NCI-H2196 (cell line): ENCODE results near the gene TAGLN.

Source experiments
- DNase-seq: peaks from one replicate; lab custom pipeline; 2025; ENCODE audit not compliant: unreplicated experiment; lab: John Stamatoyannopoulos, UW

The TAGLN gene

DNA sequence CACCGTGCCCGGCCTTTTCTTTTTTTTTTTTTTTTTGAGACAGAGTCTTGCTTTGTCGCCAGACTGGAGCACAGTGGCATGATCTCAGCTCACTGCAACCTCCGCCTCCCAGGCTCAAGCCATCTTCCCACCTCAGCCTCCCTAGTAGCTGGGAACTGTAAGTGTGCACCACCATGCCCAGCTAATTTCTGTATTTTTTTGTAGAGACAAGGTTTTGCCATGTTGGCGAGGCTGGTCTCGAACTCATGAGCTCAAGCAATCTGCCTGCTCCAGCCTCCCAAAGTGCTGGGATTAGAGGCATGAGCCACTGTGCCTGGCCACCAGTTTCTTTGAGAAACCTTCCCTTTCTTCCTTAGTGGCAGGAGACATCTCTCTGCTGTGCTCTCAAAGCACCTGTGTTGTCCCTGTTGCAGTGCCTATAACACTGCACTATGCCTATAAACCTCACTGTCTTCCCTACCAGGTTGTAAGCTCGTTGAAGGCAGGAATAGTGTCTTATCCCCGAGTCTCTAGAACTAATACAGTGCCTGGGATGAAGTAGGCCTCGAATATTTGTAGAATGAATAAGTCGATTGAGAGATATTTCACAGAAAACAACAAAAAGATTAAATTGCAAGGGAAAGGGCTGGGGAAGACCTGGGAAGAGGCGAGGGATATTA lies 13.7 kb downstream of the TAGLN start:
- DNase-seq = no peak

DNA sequence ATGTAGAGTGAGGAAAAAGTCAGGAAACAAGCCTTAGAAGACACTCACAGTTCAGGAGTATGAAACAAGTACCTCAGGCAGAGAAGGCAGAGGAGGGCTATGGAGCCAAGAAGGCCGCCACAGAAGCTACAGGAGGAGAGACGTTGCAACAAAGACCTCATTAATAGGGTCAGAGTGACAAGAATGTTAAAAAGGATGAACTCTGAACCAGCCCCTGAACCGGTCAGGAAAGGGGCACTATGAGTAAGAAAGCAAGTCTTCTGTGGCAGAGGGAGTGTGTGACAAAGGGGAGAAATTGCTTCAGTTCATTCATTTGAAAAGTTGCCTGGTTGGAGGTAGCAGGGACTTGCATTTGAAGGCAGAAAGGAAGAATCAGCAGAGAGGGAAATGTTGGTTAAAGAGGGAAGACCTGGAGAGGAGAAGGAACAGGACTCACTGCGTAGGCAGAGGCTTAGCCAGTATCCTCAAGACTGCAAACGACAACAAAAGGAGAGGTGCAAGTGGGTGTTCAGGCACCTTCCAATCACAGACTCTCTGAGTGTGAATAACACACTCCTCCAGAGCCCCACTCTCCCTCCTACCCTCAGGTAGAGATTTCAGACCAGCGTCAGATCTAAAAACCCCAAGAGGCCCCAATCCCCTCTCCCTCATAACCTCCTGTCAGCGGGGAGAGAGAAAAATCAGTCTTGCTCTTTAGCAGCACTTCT lies 15.4 kb downstream of the TAGLN start:
- DNase-seq = no peak

DNA sequence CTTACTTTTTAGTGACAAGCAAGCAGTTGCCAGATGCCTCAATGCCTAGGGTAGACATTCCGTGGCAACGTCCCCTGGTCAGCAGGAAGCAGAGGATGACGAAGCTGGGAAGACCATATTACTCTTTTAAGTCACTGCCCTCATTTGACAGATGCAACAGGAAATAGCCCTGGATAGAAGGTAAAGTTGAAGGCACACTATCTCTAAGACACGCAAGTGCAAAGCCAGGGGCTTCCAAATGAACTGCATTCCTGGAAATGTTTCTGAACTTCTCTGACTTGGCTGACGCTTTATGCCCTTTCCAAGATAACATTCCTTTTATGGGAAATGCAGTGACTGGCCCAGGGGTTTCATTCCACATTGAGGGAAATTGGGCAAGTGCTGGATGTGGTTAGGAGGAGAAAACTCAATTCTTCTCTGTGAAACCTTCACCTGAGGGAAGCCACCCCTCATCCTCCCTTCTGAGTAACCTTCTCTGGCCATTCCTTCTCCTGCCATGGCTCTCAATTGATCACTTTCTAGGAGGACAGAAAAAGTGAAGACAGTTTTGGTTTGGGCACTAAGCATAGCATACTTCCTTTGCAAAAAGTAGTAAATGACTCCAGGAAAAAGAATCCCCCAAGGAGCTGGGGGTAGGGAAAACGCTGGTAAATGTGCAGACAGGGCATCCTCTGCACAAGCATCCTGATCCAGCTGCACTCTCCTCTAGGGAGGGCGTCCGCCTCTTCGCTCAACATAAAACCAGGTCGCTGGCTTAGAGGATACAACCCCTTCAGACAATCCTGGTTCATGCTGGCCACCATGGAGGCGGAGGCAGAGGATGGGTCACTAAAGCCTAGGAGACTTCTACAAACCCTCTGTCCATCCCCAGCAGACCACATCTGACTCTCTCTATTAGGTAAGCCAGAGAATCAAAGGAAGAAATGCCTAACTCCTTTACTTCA lies 18.2 kb downstream of the TAGLN start:
- DNase-seq = no peak

- no peak for DNase-seq
Observed at GRCh38 chr11:117218133-117218915, 19.2 kb downstream of the TAGLN start.

DNA sequence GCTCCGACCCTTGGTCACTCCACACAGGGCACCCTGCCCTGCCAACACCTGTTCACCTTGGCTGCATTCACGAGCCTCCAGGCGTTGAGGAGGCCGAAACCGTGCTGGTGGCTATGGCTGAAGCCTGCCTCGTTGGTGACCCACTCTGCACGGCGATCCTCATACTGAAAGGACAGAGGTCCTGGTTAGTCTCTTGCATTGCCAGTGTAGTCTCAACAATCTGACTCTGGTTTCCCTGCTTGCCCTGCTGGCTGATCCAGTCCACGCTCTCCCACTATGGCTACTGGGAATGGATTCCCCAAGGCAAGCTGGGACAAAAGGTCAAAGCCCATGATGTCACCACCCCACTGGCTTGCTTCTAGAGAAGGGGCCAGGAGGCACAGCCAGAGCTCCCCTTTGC lies 19.8 kb downstream of the TAGLN start:
- no peak for DNase-seq

DNA sequence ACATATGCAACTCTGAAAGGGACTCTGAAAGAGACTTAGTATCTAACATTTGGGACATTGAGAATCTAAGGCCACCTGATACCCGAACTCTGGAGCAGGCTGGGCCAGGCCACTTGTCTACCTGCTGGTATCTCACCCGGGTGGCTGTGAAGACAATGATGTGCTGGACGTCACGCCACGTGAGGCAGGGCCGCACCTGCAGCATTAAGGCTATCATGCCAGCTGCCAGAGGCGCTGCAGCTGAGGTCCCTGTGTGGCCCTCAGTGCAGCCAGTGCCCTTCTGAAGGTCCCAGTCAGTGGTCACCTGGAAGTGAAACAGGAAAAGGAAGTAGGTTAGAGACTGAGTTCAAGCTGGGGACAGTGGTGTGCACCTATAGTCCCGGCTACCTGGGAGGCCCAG lies 20.3 kb downstream of the TAGLN start:
- no peak for DNase-seq

DNA sequence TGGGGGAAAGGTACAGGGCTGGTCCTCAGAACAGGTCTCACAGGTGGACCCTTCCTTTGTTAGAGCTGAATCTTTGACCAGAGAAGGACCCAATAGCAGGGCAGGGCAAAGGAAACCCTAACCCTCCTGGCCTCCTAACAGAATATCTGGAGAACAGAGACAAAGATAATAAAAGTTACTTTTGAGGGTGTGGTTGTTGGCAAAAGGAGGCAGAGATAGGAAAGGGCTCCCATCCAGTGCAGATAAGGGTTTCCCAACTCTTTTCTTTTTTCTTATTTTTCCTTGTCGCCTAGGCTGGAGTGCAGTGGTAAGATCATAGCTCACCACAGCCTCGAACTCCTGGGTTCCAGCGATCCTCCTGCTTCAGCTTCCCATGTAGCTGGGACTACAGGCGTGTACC lies 20.8 kb downstream of the TAGLN start:
- DNase-seq = no peak

GRCh38 chr11:117220568-117220967 lies 21.4 kb downstream of the TAGLN start:
- DNase-seq = no peak

- peak; percentile 20 for DNase-seq
Observed at GRCh38 chr11:117220999-117221774, 22.0 kb downstream of the TAGLN start.

- DNase-seq = peak; percentile 85
Observed at GRCh38 chr11:117221775-117222517, 22.8 kb downstream of the TAGLN start.

DNA sequence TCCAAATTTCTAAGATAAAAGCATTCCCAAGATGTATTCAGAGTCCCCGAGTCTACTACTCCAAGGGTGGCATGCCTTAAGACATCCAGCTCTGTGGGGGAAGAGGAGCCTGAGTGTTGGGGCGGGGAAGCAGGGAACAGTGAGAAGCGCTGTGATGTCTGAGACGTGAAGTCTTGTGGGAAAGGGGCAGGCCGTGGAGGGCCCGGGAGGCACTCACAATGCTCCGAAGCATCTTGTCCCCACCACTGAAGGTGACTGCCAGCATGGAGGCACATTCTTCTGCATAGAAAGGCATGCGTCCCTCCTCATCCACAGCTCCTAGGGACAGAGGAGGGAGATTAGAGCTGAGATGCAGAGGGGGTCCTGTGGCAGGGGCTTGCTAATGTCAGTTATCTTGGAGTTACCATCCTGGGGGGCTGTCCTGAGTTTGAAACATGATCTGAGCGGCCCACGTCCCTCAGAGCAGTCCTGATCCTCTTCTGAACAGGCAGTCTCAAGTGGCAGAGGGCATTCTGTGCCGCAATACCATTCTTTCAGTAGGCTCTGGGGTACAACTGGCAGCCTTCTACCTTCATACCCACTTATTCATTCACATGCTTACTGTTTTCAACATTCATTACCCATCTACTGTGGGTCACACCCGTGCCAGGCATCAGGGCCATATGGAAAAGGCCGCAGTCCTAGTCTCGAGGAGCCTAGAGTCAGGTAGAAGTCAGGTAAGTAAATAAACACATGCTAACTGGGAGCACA lies 24.0 kb downstream of the TAGLN start:
- DNase-seq = no peak

- DNase-seq = no peak
Observed at GRCh38 chr11:117223741-117224689, 24.8 kb downstream of the TAGLN start.

GRCh38 chr11:117225553-117226170 lies 26.5 kb downstream of the TAGLN start:
- DNase-seq = no peak

GRCh38 chr11:117226388-117227385 lies 27.5 kb downstream of the TAGLN start:
- DNase-seq = peak; percentile 72

GRCh38 chr11:117228091-117228490 lies 28.9 kb downstream of the TAGLN start:
- no peak for DNase-seq

GRCh38 chr11:117229411-117229810 lies 30.2 kb downstream of the TAGLN start:
- DNase-seq = no peak
